NB4 (cell line): ENCODE data around the gene DUSP22.

Experiments
- MYC ChIP-seq: IDR thresholded peaks from 2 replicates; pipeline ENCODE4 v1.6.1; 2011; ENCODE audit warnings: low read depth, low read length
- POLR2A ChIP-seq: IDR thresholded peaks from 2 replicates; pipeline ENCODE4 v1.6.1; 2011; ENCODE audit warnings: mild to moderate bottlenecking; ENCODE audit not compliant: insufficient read length; ENCODE audit errors: extremely low read depth
- TF ChIP-seq, protein P1 (sequence below): IDR thresholded peaks from one replicate; pipeline ENCODE4 v1.5.1; 2012; ENCODE audit warnings: low read depth, low read length
- TF ChIP-seq, protein P2 (sequence below): IDR thresholded peaks from 2 replicates; pipeline ENCODE4 v1.6.1; 2011; ENCODE audit warnings: low read depth, low read length

DNA sequence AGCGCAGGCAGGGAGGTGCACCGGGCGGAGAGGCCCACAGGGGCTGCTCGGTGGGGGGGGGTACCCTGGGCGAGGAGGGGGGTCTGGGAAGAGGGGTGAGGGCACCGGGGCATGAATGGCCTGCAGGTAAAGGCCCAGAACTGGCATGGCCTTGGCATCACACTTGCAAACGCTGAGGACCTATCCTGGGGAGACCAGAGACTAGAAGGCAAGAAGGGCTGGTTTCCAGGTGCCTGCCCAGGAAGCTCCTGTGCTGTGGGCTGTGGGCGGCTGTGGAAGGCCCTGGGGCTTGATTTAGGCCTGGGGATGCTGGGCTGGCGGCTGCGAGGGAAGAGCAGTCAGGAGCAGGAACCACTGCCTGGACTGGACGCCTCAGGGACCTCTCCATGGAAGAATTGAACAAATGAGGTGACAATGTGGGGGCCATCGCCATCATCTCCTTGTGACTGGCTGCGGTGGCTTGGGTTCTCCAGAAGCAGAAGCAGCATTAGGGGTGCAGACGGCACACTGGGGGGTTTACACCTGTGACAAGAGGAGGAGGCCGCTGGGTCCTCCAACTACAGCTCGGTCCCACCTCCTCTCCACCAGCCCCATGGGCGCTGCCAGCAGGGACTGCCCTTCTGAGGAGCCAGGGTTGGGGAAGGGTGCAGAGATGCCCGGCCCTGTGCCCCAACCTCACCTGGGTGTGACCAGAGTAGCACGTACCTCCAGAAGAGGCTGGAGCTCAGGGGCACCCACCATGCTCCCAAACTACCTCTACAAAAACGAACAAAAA lies 67.2 kb downstream of the DUSP22 start:
- TF ChIP-seq, protein P1, sequence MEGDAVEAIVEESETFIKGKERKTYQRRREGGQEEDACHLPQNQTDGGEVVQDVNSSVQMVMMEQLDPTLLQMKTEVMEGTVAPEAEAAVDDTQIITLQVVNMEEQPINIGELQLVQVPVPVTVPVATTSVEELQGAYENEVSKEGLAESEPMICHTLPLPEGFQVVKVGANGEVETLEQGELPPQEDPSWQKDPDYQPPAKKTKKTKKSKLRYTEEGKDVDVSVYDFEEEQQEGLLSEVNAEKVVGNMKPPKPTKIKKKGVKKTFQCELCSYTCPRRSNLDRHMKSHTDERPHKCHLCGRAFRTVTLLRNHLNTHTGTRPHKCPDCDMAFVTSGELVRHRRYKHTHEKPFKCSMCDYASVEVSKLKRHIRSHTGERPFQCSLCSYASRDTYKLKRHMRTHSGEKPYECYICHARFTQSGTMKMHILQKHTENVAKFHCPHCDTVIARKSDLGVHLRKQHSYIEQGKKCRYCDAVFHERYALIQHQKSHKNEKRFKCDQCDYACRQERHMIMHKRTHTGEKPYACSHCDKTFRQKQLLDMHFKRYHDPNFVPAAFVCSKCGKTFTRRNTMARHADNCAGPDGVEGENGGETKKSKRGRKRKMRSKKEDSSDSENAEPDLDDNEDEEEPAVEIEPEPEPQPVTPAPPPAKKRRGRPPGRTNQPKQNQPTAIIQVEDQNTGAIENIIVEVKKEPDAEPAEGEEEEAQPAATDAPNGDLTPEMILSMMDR: no peak
- TF ChIP-seq POLR2A (no peak), MYC (no peak)
- TF ChIP-seq, protein P2, sequence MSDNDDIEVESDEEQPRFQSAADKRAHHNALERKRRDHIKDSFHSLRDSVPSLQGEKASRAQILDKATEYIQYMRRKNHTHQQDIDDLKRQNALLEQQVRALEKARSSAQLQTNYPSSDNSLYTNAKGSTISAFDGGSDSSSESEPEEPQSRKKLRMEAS: no peak
